HK-2 (cell line): ENCODE data around the gene MAP6D1.

Experiments
- DNase-seq: peaks from one replicate; pipeline ENCODE4 v3.0.0-alpha.2; 2018; ENCODE audit not compliant: unreplicated experiment

MAP6D1 gene

GRCh38 chr3:183823963-183824362, 1.4 kb downstream of the MAP6D1 start:
- DNase-seq: no peak

- DNase-seq: no peak
Observed at GRCh38 chr3:183822631-183823030, 2.7 kb downstream of the MAP6D1 start.

GRCh38 chr3:183819831-183820230, 5.5 kb downstream of the MAP6D1 start:
- DNase-seq: no peak

- no peak for DNase-seq
Observed at GRCh38 chr3:183818706-183819624, 6.4 kb downstream of the MAP6D1 start.

GRCh38 chr3:183818041-183818620, 7.2 kb downstream of the MAP6D1 start:
- DNase-seq: no peak

- DNase-seq: no peak
Observed at GRCh38 chr3:183817639-183818038, 7.7 kb downstream of the MAP6D1 start.

GRCh38 chr3:183816681-183817510, 8.5 kb downstream of the MAP6D1 start:
- DNase-seq: no peak

- no peak for DNase-seq
Observed at GRCh38 chr3:183815951-183816475, 9.4 kb downstream of the MAP6D1 start.

- DNase-seq: no peak
Observed at GRCh38 chr3:183815563-183815940, 9.8 kb downstream of the MAP6D1 start.

GRCh38 chr3:183814240-183814639, 11.1 kb downstream of the MAP6D1 start:
- no peak for DNase-seq

GRCh38 chr3:183812761-183813445, 12.5 kb downstream of the MAP6D1 start:
- DNase-seq: no peak

GRCh38 chr3:183811638-183812037, 13.7 kb downstream of the MAP6D1 start:
- DNase-seq: no peak

- DNase-seq: no peak
Observed at GRCh38 chr3:183810643-183811594, 14.5 kb downstream of the MAP6D1 start.

- DNase-seq: no peak
Observed at GRCh38 chr3:183809270-183809669, 16.1 kb downstream of the MAP6D1 start.

- no peak for DNase-seq
Observed at GRCh38 chr3:183808355-183808754, 17.0 kb downstream of the MAP6D1 start.

- no peak for DNase-seq
Observed at GRCh38 chr3:183807881-183808280, 17.5 kb downstream of the MAP6D1 start.

GRCh38 chr3:183807209-183807728, 18.1 kb downstream of the MAP6D1 start:
- no peak for DNase-seq

- no peak for DNase-seq
Observed at GRCh38 chr3:183802989-183803388, 22.4 kb downstream of the MAP6D1 start.

GRCh38 chr3:183801601-183802000, 23.8 kb downstream of the MAP6D1 start:
- no peak for DNase-seq

GRCh38 chr3:183800243-183800863, 25.0 kb downstream of the MAP6D1 start:
- DNase-seq: no peak
